ENCODE data around the gene SERPINB6. TPM values are rescaled to one million over a fixed set of nuclear protein-coding genes. Genes with fewer than 3 reads are reported as not detected.
"Not testable (repeated sequence)": the region's sequence is repeated elsewhere in the genome, so short reads cannot be mapped to it uniquely, and the experiment has no call there.

SERPINB6 gene
- total RNA-seq, 1 donor from 2014 or later, result 93.8 TPM

DNA sequence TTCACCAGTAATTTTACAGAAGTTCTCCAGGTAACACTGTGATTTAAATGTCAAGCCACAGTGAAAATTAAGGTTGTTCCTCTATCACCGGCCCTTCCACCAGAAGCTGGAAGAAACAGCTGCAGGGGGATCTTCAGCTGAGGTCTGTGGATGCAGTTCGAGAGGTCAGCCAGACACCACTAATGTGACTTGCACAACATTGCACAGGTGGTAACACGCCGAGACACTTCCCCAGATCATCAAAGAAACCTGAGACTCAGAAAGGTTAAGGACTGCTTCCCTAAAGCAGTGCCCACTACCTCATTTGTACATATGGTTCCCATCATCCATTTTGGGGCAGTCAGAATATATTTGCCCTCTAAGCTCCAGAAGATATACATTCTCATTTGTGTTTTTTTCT, 60.2 kb downstream of the SERPINB6 start:
- Histone ChIP-seq H3K36me3 (no peaks in the 10 kb centered on the region), H3K4me3 (no peak overlapping the region), H3K9me3 (no peaks in the 10 kb centered on the region), H3K27me3 (no peaks in the 10 kb centered on the region), H3K27ac (no peak overlapping the region), H3K4me1 (no peaks in the 10 kb centered on the region)
- intact Hi-C loops (cut with DNase I), result no loop called here
- no peak for DNase-seq (ENCODE audit: extremely low spot score in 2 of 2)
- TF ChIP-seq, protein P1, sequence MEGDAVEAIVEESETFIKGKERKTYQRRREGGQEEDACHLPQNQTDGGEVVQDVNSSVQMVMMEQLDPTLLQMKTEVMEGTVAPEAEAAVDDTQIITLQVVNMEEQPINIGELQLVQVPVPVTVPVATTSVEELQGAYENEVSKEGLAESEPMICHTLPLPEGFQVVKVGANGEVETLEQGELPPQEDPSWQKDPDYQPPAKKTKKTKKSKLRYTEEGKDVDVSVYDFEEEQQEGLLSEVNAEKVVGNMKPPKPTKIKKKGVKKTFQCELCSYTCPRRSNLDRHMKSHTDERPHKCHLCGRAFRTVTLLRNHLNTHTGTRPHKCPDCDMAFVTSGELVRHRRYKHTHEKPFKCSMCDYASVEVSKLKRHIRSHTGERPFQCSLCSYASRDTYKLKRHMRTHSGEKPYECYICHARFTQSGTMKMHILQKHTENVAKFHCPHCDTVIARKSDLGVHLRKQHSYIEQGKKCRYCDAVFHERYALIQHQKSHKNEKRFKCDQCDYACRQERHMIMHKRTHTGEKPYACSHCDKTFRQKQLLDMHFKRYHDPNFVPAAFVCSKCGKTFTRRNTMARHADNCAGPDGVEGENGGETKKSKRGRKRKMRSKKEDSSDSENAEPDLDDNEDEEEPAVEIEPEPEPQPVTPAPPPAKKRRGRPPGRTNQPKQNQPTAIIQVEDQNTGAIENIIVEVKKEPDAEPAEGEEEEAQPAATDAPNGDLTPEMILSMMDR (IDR thresholded peaks at IDR 0.05), result no peak
- TF ChIP-seq POLR2AphosphoS5 (IDR thresholded peaks at IDR 0.05; ENCODE audit: insufficient read depth in 1 of 2, low read depth in 1 of 2), result no peak
- TF ChIP-seq POLR2A (IDR thresholded peaks at IDR 0.05), result no peak

DNA sequence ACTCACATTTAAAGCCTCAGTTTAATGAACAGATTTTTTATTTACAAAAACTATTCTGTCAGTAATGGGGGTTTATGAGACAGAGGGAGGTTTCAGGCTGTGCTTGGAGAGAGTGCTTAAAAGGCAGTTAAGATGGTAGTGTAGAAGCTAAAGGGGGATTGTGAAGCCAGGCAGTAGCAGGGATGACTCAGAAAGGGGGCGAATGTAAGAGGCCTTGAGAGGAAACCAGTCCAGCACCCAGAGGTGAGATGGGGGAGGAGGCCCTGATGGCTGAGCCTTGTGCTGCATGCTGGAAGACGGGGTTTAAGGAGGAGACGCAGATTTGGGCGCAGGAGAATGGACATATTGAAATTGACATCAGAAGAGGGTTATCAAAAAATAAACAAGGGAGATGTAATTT, 61.6 kb downstream of the SERPINB6 start:
- intact Hi-C loops (cut with DNase I), result no loop called here
- Histone ChIP-seq H3K36me3 (no peaks in the 10 kb centered on the region), H3K9me3 (no peaks in the 10 kb centered on the region), H3K4me3 (no peak overlapping the region), H3K27me3 (no peaks in the 10 kb centered on the region), H3K27ac (no peak overlapping the region), H3K4me1 (no peaks in the 10 kb centered on the region)
- TF ChIP-seq, protein P1 (IDR thresholded peaks at IDR 0.05), result no peak
- TF ChIP-seq POLR2AphosphoS5 (IDR thresholded peaks at IDR 0.05; ENCODE audit: insufficient read depth in 1 of 2, low read depth in 1 of 2), result no peak
- DNase-seq (ENCODE audit: extremely low spot score in 2 of 2), result no peak

DNA sequence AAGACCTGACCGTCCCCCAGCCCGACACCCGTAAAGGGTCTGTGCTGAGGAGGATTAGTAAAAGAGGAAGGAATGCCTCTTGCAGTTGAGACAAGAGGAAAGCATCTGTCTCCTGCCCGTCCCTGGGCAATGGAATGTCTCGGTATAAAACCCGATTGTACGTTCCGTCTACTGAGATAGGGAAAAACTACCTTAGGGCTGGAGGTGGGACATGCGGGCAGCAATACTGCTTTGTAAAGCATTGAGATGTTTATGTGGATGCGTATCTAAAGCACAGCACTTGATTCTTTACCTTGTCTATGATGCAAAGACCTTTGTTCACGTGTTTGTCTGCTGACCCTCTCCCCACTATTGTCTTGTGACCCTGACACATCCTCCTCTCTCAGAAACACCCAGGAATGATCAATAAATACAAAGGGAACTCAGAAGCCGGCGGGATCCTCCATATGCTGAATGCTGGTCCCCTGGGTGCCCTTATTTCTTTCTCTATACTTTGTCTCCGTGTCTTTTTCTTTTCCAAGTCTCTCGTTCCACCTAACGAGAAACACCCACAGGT, 62.2 kb downstream of the SERPINB6 start:
- H3K27ac ChIP-seq; H3K9me3 ChIP-seq; H3K4me1 ChIP-seq; H3K27me3 ChIP-seq; DNase-seq (ENCODE audit: extremely low spot score in 2 of 2); H3K36me3 ChIP-seq; intact Hi-C loops (cut with DNase I); H3K4me3 ChIP-seq: not testable (repeated sequence)

DNA sequence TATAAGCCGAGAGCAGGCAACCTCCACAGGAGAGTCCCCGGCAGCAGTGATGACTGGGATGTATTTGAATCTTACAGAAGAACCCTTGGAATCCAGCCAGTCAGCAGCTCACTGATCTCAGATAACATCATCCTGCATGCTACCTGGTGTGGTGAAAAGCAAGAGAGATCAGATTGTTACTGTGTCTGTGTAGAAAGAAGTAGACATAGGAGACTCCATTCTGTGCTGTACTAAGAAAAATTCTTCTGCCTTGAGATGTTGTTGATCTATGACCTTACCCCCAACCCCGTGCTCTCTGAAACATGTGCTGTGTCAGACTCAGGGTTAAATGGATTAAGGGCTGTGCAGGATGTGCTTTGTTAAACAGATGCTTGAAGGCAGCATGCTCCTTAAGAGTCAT, 62.9 kb downstream of the SERPINB6 start:
- H3K4me3 ChIP-seq; DNase-seq (ENCODE audit: extremely low spot score in 2 of 2); H3K36me3 ChIP-seq; intact Hi-C loops (cut with DNase I); H3K4me1 ChIP-seq; H3K27ac ChIP-seq; H3K27me3 ChIP-seq; H3K9me3 ChIP-seq: not testable (repeated sequence)

DNA sequence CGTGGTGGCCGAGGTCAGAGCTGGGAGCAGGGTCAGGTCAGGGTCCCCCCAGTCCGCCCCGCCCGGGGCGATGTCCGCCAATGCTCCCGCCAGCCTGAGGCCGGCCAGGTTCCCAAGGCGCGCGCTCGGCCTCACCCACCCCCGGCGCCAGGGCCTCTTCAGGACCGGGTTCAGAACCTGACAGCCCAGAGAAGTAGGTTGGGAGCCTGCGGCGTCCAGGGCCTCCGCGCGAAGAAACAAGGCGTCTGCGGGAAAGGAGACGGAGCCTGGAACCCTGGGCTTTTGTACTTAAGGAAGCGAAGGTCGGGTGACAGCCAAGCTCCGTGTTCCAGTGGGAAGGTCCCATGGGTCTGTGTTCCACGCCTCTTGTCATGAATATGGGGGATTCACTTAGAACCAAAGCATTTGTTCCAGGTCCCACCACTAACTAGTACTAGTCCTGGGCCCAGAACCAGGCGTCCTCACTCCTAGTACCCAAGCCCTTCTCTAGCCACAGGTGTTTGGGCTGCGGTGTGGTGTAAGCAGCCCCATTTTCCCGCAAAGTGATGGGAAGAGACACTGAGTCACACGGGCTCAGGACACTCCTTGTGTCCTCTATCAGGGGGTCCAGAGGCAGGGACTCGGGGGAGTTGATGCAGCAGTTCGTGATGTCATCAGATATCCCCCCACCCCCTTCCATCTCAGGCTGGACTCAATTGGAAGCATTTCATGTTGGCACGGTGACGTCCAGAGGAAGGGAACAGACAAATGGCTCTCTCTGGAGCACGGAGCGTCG, 67.8 kb downstream of the SERPINB6 start:
- not testable (repeated sequence) for H3K36me3 ChIP-seq; H3K9me3 ChIP-seq; DNase-seq (ENCODE audit: extremely low spot score in 2 of 2); H3K27me3 ChIP-seq
- intact Hi-C loops (cut with DNase I), result loop anchor here (5.0 kb wide), 1 partner anchor 51 kb away; no protein-coding TSS in a partner anchor
- peaks cover 41% of the 10 kb centered on the region for H3K4me1 ChIP-seq
- peak overlapping the region; percentile 58 to 76 for H3K4me3 ChIP-seq
- H3K27ac ChIP-seq, result peak overlapping the region; percentile 87

DNA sequence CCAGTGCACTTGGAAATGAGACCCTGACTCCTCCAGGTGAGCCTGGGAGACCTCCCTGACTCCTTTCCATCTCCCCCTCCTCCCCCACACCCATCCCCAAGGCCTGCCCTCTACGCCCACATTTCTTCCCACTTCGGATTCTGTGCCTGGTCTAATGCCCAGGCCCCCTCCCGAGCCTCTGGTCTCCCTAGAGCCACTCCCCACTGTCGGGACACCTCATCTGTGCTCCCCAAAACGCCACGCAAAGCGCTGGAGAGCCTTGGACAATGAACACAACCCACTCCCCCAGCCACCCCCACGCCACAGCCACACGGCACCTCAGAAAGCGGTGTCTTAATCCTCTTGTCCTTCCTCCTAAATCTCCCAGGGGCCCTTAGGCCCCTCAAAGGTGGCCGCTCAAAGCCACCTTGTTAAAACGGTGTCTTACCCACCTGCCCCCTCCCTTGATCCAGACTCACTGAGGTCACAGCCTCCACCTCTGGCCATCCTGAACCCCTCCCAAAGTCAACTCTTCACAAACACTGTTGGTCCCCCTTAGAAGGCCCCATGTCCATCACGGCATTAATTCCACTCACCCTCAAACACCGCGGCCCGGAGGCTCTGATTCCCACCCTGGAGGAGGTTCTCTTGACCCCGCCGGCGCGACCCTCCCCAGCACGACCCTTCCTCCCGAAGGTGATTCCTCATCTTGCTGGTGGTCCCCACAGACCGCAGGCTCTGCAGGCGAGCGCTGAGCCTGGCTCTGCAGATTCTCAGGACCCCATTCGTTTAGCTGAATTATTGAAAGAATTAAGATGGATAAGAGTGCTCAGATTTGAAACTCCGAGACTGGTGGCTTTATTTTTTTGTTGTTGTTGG, 69.5 kb downstream of the SERPINB6 start:
- not testable (repeated sequence) for H3K27me3 ChIP-seq; DNase-seq (ENCODE audit: extremely low spot score in 2 of 2); H3K9me3 ChIP-seq; H3K36me3 ChIP-seq
- peak overlapping the region; percentile 87 for H3K27ac ChIP-seq
- intact Hi-C loops (cut with DNase I), result loop anchor here (5.0 kb wide), 1 partner anchor 50 kb away; no protein-coding TSS in a partner anchor
- H3K4me3 ChIP-seq, result peak overlapping the region; percentile 58 to 76
- peaks cover 41% of the 10 kb centered on the region for H3K4me1 ChIP-seq
